Uterus (tissue), 2 donors: Measurements from ENCODE around the gene KREMEN2.

Source experiments
- POLR2A ChIP-seq, 2 donors: fragments of 450-650 bp; IDR thresholded peaks; one replicate each; pipeline ENCODE4 v1.6.1; 2016; ENCODE audit warnings: antibody characterized with exemption in 2 of 2, mild to moderate bottlenecking in 1 of 2, moderate library complexity in 1 of 2
- TF ChIP-seq, protein P1 (sequence below), 4 experiments: fragments of 200-600 bp in 2 of 4; fragments of 450-650 bp in 2 of 4; sonication (generic) in 2 of 4; IDR thresholded peaks; one replicate each; pipeline ENCODE4 v1.5.1; 2016 to 2019; ENCODE audit warnings: antibody characterized with exemption in 4 of 4, mild to moderate bottlenecking in 2 of 4, moderate library complexity in 1 of 4

DNA sequence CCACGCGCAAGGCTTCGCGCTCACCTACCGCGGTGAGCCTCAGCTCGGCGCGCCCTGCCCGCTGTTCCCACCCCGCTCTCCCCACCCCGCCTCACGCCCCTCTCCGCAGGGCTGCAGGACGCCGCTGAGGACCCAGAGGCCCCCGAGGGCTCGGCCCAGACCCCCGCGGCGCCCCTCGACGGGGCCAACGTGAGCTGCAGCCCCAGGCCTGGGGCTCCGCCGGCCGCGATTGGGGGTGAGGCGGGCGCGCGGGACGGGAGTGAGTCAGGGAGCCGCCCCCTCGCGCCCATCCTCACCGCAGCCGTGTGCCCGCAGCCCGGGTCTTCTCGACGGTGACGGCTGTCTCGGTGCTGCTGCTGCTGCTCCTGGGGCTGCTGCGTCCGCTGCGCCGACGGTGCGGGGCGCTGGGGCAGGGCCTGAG, 3.1 kb downstream of the KREMEN2 start:
- TF ChIP-seq POLR2A (IDR thresholded peaks at IDR 0.05): no peak
- TF ChIP-seq, protein P1, sequence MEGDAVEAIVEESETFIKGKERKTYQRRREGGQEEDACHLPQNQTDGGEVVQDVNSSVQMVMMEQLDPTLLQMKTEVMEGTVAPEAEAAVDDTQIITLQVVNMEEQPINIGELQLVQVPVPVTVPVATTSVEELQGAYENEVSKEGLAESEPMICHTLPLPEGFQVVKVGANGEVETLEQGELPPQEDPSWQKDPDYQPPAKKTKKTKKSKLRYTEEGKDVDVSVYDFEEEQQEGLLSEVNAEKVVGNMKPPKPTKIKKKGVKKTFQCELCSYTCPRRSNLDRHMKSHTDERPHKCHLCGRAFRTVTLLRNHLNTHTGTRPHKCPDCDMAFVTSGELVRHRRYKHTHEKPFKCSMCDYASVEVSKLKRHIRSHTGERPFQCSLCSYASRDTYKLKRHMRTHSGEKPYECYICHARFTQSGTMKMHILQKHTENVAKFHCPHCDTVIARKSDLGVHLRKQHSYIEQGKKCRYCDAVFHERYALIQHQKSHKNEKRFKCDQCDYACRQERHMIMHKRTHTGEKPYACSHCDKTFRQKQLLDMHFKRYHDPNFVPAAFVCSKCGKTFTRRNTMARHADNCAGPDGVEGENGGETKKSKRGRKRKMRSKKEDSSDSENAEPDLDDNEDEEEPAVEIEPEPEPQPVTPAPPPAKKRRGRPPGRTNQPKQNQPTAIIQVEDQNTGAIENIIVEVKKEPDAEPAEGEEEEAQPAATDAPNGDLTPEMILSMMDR (IDR thresholded peaks at IDR 0.05): no peak
